NCI-H226 (cell line): ENCODE data around the gene EPHB2.

Experiments used
- DNase-seq: peaks from one replicate; pipeline ENCODE4 v3.0.0-alpha.2; 2015

The EPHB2 gene

DNA sequence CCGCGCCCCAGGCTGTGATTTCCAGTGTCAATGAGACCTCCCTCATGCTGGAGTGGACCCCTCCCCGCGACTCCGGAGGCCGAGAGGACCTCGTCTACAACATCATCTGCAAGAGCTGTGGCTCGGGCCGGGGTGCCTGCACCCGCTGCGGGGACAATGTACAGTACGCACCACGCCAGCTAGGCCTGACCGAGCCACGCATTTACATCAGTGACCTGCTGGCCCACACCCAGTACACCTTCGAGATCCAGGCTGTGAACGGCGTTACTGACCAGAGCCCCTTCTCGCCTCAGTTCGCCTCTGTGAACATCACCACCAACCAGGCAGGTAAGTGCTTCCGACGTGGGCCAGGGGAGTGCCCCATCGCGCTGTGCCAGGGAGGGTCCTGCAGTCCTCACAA, 154.2 kb downstream of the EPHB2 start:
- DNase-seq: no peak

DNA sequence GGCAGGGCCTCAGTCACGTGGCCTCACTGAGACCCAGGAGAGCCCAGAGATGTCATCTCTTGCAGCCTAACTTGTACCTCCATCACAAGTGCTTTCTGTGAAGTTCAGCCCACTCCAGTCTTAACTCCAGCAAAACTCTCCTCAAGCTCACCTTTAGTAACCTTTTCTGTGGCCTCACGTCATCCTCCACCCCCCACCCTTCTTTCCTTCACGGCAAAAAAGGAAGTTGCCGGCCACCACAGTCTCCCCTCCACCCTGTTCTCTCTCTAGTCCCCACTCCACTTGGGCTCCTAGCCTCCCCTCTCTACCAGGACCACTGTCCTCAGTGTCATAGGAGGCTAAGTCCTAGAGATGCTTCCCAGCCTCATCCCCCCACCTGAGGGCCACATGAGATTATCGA, 155.1 kb downstream of the EPHB2 start:
- DNase-seq: no peak

DNA sequence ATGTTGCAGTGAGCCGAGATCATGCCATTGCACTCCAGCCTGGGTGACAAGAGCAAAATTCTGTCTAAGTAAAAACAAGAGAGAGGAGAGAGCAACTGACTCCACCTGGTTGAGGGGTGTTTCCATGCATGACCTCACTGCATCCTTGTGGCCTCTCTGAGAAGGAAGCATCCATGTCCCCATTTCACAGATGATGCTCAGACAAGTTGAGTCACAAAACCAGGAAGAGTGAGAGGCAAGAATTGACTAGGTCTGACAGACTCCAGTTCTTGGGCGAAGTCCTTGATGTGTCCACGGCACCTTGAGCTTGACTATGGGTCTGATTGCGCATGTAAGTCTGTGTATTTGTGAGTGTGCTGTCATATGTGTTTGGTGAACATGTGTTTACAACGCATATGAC, 156.2 kb downstream of the EPHB2 start:
- no peak for DNase-seq

DNA sequence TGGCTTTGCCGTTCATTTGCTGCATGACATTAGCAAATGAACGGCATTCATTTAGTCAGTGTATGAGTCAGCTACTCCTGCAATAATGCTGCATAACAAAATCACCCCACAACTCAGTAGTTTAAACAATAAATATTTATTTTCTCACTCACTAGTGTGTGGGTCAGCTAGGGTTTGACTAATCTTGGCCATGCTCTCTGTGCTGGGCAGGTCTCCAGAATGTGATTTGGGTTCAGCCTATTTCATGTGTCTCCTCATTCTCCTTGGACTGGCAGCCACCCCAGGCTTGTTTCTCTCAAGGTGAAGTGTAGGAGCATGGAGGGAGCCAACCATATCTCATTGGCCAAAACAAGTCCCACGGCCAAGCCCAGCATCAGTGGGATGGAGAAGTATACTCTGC, 157.7 kb downstream of the EPHB2 start:
- DNase-seq: no peak

DNA sequence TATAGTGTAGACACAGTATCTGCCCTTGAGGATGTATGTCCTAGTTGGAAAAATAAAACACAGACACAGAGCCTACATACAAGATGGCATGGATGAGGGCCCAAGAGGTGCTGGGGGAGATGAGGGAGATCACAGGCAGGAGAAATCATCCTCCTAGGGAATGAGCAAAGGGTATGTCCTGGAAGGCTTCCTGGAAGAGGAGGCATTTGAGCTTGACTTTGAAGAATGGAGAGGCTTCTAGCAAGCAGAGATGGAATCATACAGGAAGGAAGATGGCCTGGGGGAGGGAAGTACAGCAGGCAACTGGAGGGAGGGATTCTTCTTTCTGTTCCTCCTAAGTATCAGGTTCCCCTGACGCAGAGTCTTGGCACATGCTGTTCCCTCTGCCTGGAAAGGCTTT, 158.7 kb downstream of the EPHB2 start:
- DNase-seq: no peak

DNA sequence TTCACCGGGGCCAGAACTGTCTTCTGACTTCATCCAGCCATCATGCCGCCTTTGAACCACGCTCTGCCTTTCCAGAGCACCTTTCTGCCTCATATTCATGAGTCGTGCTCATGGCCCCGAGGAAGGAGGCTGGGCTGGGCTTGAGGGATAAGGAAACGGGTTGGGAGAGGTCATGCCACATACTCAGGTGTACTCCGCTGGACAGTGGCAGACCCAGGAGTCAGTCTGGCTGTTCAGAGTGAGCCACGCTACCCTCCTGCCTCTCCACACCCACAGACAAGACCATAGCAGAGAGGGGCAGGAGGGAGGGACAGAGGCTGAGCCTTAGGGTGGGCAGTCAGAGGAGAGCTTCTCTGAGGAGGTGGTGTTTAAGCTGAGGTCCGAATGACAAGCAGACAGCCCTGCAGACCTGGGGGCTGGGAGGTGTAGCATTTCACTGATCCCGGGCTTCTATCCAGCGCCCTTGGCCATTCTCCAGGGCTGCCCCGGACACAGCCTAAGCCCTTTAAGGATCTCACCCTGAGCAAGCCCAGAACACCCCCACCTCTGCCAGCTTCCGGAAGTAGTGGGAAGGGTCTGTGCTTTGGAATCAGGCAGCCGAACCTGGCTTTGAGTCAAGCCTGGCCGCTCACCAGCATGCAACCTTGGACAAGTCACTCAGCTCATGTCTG, 159.7 kb downstream of the EPHB2 start:
- peak; percentile 10 for DNase-seq

DNA sequence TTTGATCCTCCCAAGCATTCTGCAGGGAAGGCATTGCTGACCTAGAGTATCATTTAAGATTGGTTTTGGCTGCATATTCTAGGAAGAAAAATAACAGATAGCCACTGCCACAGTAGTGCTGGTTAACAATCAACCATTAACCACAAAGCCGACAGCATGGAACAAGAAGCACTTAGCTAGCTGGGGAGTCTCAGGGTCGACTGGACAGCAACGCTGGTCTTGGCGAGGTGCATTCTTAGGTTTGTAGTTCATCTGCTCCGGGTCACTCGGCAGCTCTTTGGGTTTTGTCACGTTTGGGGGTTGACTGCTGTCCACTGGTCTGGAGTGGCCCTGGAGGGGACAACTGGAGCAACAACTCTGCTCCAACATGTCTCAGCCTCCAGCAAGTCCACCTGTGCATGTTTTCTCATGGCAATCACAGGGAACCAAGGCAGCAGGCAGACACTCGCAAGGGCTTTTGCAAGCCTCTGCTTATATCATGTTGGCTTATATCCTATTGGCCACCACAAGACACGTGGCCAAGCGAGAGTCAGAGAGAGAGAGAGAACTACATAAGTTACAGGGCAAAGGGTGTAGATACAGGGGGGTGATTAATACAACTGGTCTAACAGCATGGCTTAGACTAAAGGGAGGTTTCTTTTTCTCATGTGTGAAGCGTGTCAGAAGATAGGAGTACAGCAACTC, 162.5 kb downstream of the EPHB2 start:
- no peak for DNase-seq

DNA sequence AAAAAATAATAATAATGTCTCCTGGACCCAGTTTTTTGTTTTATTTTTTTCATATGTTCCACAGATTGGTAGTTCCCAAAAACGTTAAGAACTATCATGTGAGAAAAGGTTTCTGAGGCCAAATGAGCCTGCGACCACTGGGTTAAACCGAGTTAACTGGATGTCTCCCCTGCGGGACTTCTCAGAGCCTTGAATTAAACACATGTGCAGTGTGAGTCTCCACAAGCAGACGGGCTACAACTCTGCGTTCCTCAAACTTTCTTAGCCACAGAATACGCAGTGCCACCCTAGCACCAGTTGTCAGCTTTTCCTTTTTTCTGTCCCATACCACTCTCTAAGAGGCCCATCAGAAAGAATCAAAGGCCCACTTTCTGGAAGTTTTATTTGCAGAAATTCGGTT, 164.1 kb downstream of the EPHB2 start:
- DNase-seq: no peak

DNA sequence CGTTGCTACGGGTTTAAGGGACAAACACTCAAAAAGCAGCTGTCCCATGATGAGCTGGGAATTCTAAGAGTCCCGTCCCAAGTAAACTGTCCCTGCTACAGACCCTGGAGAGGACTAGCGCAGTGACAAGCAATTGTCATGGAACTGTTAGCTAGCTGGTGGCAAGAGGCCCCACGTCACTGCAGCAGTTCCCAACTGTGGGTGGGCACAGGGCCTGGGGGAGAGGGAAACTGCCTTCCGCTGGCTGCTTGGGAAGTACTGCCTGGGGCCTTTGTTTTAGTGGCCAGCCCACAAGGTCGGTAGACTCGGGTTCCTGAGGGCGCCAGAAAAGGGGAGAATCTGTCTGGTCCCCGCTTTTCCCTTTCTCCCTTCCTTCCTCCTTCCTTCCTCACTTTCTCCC, 164.6 kb downstream of the EPHB2 start:
- DNase-seq: no peak

DNA sequence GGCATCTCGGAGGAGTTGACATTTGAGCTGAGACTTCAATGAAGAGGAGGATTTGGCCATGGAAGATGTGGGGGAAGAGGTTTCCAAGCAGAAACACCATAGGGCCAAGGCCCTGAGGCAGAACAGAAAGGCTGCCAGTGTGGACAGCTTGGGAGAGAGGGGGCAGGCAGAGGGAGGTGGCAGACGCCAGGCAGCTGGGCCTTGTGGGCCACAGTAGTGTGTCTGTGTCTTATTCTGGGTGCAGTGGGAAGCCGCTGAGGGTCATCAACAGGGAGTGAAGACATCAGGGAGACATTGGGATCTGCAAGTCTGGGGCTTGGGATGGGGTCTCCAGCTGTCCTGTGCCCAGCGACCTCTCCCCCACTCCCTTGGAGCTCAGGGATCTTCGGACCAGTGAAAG, 165.2 kb downstream of the EPHB2 start:
- DNase-seq: no peak

DNA sequence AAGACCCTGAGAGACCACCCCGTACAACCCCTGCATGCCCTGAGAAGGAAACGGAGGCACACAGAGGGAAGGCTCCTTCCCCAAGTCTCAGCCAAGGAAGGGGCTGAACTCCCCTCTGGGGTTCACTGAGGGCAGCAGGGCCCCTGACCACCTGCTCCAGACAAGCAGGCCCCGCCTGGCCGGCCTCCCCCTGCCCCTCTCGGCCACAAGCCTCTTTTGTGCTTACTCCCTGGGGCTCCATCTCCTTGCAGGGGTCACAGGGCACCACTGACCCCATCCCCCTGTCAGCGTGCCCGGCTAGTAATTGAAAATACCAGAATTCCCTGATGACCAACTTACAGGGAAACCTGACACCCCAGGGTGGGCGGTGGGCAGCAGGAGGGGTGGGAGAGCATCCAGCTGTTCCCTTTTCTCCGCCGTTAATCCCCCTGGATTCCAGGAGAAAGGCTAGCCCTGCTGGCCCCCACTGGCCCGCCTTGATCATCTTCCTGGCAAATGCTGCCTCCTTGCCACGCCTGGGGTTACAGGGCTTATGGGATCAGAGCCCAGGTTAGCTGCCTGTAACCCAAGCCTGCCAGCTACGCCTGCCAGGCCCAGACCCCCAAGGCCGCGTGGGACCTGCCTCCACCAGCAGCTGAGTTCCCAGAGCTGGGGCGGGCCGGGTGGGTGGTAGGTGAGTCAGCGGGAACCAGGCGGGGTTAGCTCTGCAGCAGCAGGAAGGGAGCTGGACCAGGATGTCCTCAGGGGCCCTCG, 165.9 kb downstream of the EPHB2 start:
- peak; percentile 24 for DNase-seq

DNA sequence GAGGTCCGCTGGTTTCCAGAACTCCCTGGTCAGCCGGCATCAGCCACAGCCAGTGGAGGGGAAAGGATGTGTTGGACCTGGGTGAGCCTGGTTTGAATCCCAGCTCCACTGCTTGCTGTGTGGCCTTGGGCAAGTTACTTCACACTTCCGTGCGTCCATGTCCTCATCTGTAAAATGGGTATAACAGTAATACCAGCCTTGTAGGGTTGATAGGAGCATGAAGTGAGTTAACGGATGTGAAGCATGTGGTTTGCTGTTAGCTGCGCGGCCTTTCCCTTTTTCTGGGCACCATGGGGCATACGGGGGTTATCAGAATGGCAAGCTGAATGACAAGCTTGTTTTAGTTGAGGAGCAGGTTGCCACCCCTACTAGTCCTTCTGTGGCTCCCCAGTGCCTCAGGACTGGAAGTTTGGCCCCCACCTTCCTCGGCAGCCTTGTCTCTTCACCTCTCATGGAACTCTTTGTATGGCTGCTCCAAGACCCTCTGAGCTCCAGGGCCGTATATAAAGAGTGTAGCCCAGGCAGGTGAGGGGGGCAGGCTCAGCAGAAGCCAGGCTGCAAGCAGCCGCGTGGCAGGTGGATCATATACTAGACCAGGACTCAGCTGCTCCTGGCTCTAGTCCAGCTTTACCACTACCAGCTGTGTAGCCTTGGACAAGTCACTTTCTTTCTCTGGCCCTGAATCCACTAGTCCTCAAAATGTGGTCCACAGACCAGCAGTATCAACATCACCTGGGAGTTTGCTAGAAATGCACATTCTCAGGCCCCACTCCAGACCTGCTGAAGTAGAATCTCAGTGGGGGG, 166.7 kb downstream of the EPHB2 start:
- no peak for DNase-seq

DNA sequence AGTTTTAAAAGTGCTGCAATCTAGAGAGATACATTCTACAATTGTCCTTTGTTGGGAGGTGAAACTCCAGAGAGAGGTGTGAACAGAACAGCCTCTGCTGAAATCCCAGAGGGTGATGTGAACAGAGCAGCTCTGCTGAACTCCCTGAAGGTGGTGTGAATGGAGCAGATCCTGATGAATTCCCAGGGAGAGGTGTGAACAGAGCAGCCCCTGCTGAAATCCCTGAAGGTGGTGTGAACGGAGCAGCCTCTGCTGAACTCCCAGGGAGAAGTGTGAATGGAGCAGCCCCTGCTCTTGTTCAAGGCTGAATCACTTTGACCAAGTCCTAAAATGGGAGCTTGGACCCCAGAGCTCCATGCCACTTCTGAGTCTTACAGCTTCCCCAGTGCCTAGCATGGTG, 167.3 kb downstream of the EPHB2 start:
- DNase-seq: no peak

DNA sequence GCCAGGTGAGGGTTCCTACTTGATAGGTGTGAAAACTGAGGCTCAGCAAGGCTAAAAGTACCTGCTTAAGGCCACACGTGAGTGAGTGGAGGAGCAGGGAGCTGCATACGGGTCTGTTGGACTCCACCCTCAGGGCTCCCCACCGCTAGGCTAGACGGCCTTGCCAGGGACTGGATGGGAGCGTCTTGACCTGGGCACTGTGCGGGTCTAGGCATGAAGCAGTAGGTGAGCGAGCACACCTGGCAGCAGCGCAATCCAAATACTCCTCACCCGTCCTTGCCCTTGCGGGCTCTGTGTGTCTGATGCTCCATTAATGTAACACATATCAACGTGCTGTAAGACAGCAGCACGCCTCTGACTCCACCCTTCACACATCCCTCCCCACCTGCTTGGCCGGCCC, 168.0 kb downstream of the EPHB2 start:
- no peak for DNase-seq

DNA sequence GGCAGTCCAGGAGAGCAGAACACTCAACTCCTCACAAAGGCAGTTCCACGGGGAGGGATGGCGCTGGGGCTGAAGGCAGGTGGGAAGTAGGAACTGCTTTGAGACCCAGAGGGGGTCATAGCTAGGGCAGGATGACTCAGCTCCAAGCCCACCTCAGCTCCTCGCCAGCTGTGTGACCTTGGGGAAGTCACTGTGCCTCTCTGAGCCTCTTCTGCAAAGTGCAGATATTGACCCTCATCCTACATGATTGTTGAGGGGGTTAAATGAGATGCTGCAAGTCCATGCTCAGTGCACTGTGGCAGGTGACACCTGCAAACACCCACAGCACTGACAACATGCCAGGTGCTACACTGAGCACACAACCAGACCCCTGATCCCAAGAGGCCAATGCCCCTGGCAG, 168.8 kb downstream of the EPHB2 start:
- DNase-seq: no peak

DNA sequence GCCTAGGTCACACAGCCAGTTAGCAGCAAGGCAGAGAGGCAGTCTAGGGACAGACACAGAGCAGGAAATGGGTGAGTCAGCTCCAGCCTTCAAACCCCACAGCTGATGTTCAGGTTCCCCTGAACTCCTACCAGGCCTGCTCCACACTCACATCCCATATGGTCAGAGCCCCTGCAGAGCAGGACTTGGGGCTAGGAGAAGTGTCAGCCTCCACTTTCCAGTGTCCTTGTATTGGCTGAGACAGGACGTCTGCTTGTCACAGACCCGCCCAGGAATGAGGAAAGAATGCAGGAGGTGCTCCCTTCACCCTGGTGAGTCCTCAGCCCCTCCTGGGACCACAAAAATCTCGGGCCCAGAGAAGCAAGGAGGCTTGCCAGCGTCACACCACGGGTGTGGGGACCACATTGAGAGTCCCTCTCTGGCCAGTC, 169.5 kb downstream of the EPHB2 start:
- DNase-seq: no peak

DNA sequence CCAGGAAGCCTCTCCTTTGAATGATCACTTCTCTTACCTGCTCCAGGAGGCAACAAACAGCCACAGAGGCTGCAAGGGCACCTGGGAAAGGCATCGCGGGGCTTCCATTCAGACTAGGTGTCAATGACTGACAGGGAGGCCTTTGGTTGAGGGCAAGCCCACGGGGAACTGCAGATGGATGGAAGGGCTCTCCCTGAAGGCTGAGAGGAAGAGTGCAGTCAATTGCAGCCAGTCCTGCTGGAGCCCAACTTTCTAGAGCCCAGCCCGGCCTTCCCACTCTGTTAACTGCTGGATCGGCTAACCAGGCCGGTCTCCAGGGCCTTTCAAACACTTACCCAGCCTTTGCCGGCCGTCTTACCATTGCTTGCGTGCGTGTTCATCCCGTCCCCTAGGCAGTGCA, 172.8 kb downstream of the EPHB2 start:
- no peak for DNase-seq

DNA sequence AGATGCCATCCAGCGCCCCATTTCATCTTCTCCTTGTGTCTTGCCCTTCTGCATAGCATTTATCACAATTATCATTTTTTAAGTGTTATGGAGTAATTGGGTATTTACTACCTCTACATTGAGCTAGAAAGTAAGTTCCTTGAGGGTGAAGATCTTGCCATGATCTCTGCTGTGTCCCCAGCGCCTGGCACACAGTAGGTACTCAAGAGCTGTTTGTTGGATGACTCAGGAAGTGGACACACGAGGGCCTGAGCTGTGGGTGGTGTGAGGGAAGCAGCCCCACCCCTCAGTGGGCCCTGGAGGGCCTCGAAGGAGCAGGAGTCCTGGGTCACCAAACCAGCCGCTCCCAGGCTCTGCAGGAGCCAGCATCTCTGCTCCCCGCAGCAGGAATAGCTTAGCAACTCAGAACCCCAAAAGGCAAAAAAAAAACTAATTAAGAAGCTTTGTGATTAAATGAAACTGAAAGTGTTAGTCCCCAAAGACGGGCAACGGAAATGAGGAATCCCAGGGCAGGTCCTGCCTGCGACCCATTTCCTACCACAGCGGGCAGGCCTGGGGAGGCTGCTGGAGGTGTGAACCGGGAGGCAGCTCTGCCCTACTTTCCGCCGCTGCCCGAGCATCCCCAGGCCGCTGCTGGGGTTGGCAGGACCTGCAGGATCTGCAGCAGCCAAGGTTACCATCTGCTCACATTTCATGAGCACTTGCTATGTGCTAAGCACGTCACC, 174.3 kb downstream of the EPHB2 start:
- DNase-seq: no peak

DNA sequence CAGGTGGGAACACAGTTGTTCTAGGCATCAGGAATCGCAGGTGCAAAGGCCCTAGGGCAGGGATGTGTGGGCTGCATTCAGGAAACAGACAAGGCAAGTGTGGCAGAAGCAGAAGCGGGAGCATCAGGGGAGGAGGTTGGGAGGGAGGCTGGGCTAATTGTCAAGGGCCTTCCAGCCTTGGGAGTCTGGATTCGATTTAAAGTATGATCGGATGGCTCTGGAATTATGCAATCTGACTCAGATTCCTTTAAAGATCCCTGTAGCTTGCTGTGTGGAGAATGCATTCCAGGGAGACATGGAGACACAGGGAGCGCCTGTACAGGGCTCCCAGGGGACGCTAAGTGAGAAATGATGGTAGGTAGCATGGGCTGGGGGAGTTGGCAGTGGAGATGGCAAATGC, 175.6 kb downstream of the EPHB2 start:
- peak; percentile 10 for DNase-seq

DNA sequence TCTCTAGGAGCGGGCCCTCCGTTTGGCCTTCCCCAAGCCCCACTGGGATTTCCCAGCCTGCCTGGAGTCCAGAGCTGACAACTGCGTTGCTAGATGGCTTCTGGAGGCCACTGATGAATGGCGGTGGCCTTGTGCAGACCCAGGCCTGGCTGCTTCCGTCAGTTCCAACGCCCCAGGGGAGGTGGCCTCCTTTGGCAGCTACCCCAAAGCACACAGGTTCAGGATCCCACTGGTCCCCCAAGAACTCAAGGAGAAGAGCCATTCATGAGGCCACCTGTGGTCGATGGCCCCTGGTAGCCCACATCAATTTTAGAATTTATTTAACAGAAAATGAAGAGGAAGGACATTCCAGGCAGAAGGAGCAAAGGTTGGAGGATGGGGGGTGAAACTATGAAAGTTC, 176.9 kb downstream of the EPHB2 start:
- DNase-seq: no peak

DNA sequence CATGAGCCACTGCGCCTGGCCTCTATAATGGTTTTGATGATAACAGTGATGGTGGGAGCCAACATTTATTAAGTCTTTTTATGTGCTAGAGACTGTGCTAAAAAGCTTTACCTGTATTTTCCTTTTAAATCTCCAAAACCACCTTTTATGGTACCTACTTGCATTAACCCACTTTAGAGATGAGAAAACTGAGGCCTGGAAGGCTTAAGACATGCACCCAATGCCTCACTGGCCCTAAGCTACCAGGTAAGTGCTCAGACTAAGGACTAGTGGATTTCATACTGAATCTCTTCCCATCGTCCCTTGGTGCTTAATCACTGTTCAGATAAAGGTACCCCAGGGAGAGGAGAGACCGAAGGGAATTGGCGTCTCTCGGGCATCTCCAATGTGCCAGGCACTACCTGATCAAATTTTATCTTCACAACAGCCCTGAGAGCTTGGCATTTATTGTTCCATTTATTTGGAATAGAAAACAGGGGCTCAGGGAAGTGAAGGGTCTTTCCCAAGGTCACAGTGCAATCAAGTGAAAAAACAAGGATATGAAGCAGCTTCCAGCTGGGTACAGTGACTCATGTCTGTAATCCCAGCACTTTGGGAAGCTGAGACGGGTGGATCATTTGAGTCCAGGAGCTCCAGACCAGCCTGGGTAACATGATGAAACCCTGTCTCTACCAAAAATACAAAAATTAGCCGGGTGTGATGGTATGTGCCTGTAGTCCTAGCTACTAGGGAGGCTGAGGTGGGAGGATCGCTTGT, 177.9 kb downstream of the EPHB2 start:
- DNase-seq: no peak
